Kidney epithelial cell (primary cell): Measurements from ENCODE around the gene CPNE4. TPM values are rescaled to one million over a fixed set of nuclear protein-coding genes. Genes with fewer than 3 reads are reported as not detected.

Experiments used
- DNase-seq: peaks from one replicate; pipeline ENCODE4 v3.0.0-alpha.2; 2010; ENCODE audit warnings: low read depth
- H3K27me3 ChIP-seq: 2 replicates; pipeline ENCODE4 v1.6.0; 2011; ENCODE audit warnings: low read length; ENCODE audit not compliant: control insufficient read depth, insufficient read depth
- H3K36me3 ChIP-seq: 2 replicates; pipeline ENCODE4 v1.5.1; 2011; ENCODE audit warnings: low read length; ENCODE audit not compliant: control insufficient read depth, insufficient read depth
- H3K4me3 ChIP-seq: 2 replicates; pipeline ENCODE4 v1.5.1; 2011; ENCODE audit warnings: low read depth, mild to moderate bottlenecking, control low read depth, low read length
- total RNA-seq: library from RNA; depleted of rRNA; stranded (reverse); fragments of >200 nt; gene quantifications from 2 replicates; pipeline ENCODE4 v1.2.3, GENCODE V29; 2015
- TF ChIP-seq, protein P1 (sequence below): IDR thresholded peaks from 2 replicates; pipeline ENCODE4 v1.5.1; 2011; ENCODE audit warnings: mild to moderate bottlenecking, moderate library complexity, low read length, control low read depth, inconsistent platforms; ENCODE audit not compliant: insufficient read depth, poor library complexity, severe bottlenecking

The CPNE4 gene
- total RNA-seq, 1 donor from 2014 or later, result 3.7 TPM

DNA sequence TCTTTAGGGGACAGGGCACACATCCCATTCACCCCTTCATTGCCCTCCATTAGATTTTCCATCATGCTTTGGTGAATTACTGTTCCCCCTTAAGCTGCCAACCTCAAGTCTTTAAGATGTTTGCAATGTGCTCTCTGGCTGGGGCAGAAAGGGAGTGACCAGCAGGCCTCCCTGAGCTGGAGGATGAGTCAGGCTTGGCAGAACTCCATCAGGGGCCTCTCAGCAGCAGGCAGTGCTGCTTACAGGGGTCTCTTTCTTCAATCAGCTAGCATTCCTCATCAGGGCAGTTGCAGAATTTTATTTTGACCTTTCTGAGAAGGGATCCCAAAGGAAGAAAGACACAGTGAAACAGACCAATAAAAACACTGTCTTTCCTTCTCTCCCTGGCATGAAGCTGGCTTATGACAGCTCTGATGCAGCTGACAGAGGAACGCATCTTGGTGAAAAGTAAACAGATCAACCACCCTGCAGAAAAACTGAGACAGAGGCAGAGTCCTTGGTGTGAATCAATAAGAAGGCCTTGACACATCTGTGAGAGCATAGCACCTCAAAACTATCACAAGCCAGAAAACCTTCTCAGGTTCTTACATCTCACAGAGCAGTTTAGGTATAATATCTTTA, 443.3 kb downstream of the CPNE4 start:
- no peaks in the 10 kb centered on the region for H3K27me3 ChIP-seq
- H3K4me3 ChIP-seq, result no peak overlapping the region
- no peaks in the 10 kb centered on the region for H3K36me3 ChIP-seq
- TF ChIP-seq, protein P1, sequence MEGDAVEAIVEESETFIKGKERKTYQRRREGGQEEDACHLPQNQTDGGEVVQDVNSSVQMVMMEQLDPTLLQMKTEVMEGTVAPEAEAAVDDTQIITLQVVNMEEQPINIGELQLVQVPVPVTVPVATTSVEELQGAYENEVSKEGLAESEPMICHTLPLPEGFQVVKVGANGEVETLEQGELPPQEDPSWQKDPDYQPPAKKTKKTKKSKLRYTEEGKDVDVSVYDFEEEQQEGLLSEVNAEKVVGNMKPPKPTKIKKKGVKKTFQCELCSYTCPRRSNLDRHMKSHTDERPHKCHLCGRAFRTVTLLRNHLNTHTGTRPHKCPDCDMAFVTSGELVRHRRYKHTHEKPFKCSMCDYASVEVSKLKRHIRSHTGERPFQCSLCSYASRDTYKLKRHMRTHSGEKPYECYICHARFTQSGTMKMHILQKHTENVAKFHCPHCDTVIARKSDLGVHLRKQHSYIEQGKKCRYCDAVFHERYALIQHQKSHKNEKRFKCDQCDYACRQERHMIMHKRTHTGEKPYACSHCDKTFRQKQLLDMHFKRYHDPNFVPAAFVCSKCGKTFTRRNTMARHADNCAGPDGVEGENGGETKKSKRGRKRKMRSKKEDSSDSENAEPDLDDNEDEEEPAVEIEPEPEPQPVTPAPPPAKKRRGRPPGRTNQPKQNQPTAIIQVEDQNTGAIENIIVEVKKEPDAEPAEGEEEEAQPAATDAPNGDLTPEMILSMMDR, result no peak
- peak; percentile 14 for DNase-seq

DNA sequence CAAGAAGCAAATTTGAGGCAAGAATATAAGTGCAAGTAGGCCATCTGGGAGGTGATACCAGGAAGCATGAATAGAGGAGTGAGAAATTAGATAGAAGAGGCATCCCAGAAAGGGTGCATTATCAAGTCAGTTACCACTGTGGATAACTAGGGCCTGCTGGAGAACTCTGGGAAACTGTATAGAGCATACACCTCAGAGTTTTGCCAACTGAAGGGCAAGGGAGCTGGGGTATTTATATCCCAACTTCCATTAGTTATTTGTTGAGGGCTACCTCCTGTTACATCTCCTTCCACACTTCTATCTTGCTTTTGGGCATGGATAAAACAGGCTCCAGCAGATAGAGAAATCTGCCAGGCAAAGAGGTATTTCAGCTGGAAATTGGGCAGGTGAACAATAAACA, 448.5 kb downstream of the CPNE4 start:
- no peak overlapping the region for H3K4me3 ChIP-seq
- H3K36me3 ChIP-seq, result no peaks in the 10 kb centered on the region
- no peaks in the 10 kb centered on the region for H3K27me3 ChIP-seq
- no peak for DNase-seq
- TF ChIP-seq, protein P1, result no peak

DNA sequence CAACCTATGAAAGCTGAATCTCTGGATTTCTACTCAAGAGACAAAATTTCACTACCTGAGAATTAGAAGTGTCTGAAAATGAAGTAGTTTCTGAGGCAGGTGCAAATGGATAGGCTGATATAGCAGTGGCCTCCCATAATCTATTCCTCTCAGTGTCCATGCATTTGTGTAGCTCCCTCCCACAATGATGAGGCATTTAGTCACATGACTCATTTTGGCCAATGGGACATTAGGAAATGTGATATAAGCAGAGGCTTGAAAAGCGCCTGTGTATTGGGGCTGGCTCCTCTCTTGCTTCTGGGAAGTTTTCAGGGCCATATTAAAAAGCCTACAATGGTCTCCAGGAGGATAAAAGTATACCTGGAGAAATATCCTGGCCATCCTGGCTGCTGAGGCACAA, 452.4 kb downstream of the CPNE4 start:
- TF ChIP-seq, protein P1, result no peak
- H3K4me3 ChIP-seq, result no peak overlapping the region
- no peak for DNase-seq
- no peaks in the 10 kb centered on the region for H3K27me3 ChIP-seq
- no peaks in the 10 kb centered on the region for H3K36me3 ChIP-seq

DNA sequence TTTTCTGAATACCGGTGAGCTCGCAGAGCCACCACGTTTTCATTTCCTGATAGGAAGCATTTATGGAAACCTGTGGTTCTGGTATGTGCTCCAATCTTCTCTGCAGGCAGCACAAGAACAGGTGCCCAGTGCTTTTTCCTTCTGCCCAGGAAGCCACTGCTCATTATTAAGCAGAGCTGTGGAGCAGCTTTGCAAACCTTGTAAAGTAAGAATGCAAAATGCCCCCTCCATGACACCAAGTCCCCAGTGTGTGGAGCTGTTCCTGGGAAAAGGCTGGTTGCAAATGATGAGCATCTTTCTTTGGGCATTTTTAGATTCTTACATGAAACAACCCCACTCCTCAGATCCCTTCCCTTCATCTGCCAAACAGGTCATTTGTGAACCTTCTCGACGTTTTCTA, 466.4 kb downstream of the CPNE4 start:
- TF ChIP-seq, protein P1, result no peak
- Histone ChIP-seq H3K27me3 (no peaks in the 10 kb centered on the region), H3K36me3 (no peaks in the 10 kb centered on the region), H3K4me3 (no peak overlapping the region)
- DNase-seq, result no peak

DNA sequence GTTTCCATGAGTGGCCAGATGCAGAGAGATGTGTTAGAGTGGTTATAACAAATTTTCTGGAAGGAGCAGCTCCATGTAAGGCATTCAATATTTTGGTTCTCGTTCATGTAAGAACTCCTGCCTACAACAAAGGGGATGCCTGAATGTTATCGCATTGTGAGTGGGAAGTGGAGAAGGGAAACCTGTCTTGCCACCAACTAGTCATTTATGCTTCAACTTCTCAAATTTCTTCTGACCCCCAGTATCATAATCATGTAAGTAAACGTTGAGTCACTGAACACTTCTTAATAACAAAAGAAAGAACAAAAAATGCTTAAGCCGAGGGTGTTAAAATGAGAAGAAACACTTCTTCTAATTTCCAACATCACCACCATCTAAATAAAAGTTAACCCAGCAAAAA, 470.0 kb downstream of the CPNE4 start:
- TF ChIP-seq, protein P1, result no peak
- peaks cover 4% of the 10 kb centered on the region for H3K27me3 ChIP-seq
- no peak for DNase-seq
- H3K36me3 ChIP-seq, result no peaks in the 10 kb centered on the region
- no peak overlapping the region for H3K4me3 ChIP-seq

DNA sequence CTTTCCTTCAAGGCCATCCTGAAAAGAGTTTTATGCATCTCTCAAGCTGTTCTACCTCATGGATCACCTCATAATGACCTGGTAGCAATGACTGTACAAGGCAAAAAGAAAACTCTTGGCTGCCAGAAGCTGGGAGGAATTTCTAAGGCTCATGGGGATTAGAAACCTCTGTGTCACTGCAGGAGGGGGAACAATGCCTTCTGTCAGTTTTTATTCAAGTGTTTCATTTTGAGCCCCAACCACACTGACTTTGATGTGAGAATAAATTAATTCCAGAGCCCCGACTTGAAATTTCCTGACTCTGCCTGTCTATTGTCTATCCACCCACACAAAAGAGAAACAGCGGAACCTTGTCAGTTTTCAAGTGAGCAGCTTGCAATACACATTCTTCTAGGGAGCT, 473.3 kb downstream of the CPNE4 start:
- DNase-seq, result no peak
- peaks cover 4% of the 10 kb centered on the region for H3K27me3 ChIP-seq
- H3K4me3 ChIP-seq, result no peak overlapping the region
- TF ChIP-seq, protein P1, result no peak
- H3K36me3 ChIP-seq, result no peaks in the 10 kb centered on the region
